Myocyte (in vitro differentiated cells): ENCODE data around the gene NGFR. TPM values are rescaled to one million over a fixed set of nuclear protein-coding genes. Genes with fewer than 3 reads are reported as not detected.

ENCODE experiments used
- DNase-seq: peaks from one replicate; pipeline ENCODE4 v3.0.0-alpha.2; 2012; ENCODE audit warnings: low read depth
- total RNA-seq: library from RNA; depleted of rRNA; stranded (reverse); fragments of >200 nt; gene quantifications from 2 replicates; pipeline ENCODE4 v1.2.3, GENCODE V29; 2014

NGFR gene
- total RNA-seq, 1 donor from 2014 or later, result 44.7 TPM

DNA sequence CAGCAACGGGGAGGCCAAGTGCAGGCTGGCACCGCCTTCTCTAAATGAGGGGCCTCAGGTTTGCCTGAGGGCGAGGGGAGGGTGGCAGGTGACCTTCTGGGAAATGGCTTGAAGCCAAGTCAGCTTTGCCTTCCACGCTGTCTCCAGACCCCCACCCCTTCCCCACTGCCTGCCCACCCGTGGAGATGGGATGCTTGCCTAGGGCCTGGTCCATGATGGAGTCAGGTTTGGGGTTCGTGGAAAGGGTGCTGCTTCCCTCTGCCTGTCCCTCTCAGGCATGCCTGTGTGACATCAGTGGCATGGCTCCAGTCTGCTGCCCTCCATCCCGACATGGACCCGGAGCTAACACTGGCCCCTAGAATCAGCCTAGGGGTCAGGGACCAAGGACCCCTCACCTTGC lies 18.5 kb downstream of the NGFR start:
- DNase-seq, result no peak

DNA sequence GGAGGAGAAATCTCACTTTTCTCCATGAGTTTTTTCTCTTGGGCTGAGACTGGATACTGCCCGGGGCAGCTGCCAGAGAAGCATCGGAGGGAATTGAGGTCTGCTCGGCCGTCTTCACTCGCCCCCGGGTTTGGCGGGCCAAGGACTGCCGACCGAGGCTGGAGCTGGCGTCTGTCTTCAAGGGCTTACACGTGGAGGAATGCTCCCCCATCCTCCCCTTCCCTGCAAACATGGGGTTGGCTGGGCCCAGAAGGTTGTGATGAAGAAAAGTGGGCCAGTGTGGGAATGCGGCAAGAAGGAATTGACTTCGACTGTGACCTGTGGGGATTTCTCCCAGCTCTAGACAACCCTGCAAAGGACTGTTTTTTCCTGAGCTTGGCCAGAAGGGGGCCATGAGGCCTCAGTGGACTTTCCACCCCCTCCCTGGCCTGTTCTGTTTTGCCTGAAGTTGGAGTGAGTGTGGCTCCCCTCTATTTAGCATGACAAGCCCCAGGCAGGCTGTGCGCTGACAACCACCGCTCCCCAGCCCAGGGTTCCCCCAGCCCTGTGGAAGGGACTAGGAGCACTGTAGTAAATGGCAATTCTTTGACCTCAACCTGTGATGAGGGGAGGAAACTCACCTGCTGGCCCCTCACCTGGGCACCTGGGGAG lies 19.1 kb downstream of the NGFR start:
- no peak for DNase-seq

DNA sequence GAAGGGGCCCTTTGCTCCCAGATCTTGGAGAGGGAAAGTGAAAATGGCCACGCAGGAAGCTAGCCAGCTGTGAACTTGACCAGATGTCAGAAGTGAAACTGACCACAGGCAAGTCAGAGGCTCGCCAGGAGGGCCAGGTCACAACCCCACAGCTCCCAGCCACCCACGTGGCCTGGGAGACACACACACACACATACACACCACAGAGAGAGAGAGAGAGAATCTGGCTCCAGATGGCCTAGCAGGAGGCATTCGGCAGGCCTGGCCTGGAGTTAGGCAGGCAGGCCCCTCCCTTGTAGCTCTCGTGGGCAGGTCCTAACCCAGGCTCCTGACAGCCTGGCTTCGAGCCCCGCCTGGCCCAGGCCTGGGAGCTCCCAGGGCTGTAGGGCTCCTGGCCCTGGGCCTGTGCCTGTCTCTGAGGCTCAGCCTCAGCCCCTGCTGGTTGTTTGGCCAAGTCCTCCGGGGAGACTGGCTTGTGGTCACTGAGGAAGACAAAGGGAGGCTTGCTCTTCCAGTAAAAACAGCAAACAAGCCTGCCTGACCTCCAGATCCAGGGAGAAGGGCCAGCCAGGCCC lies 20.2 kb downstream of the NGFR start:
- peak; percentile 98 for DNase-seq

DNA sequence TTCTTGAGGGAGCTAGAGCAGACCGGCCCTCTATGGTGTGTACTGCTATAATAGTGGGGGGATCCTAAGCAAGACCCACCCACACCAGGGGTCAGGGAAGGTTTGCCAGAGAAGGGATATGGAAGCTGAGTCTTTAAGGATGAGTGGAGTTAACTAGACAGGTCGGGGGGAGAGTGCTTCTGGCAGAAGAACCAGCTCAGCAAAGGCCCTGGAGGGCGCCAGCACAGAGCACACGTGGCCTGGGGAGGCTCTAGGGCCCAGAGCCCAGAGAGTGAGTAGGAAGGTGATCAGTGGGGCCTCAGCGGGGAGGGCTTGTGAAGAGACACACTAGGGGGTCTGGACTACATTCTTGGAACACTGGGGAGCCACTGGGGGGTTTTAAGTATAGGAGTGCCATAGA lies 21.1 kb downstream of the NGFR start:
- DNase-seq, result peak; percentile 22

DNA sequence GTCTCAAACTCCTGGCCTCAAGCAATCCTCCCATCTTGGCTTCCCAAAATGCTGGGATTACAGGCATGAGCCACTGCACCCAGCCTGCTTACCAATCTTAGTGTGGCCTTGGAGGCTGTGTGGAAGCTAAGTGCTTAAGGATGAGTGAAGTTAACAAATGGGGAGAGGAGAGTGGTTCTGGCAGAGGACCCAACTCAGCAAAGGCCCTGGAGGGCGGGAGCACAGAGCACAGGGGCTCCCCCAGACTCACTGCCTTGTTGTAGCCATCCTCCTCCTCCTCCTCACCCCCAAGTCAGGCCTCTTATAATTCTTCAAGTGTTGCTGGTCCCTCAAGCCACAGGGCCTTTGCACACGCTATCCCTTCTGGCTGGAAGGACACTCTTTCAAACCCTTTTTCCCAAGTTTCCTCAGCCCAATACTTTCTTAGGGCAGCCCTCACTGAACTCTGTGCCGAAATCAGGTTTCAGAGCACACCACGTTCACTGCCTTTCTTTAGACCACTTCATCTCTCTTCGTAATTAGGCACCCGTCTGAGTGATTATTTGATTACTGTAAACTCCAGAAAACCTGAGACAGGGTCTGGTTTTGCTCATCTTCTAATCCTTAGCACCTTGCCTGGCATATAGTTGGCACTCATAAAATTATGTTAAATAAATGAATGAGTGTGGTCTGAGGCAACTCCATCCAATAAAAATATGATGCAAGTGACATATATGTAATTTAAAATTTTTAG lies 23.4 kb downstream of the NGFR start:
- no peak for DNase-seq

DNA sequence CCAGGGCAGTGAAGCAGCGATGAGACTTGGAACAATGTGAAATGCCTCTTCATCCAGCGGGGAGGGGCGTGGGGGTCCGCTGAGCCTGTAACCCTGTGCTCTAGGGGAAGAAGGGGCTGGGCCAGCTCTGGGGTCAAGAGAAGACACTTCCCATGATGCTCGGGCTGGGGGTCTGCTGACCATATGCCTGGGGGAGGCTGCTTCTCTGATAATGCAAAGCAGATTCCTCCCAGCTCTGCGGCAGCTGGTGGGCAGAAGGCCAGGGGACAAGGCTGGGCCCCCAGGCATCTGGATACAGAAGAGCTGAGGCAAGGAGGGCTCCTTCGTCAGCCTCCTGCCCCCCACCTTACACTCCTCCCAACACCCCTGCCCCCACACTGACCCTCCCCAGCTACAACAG lies 24.7 kb downstream of the NGFR start:
- no peak for DNase-seq

DNA sequence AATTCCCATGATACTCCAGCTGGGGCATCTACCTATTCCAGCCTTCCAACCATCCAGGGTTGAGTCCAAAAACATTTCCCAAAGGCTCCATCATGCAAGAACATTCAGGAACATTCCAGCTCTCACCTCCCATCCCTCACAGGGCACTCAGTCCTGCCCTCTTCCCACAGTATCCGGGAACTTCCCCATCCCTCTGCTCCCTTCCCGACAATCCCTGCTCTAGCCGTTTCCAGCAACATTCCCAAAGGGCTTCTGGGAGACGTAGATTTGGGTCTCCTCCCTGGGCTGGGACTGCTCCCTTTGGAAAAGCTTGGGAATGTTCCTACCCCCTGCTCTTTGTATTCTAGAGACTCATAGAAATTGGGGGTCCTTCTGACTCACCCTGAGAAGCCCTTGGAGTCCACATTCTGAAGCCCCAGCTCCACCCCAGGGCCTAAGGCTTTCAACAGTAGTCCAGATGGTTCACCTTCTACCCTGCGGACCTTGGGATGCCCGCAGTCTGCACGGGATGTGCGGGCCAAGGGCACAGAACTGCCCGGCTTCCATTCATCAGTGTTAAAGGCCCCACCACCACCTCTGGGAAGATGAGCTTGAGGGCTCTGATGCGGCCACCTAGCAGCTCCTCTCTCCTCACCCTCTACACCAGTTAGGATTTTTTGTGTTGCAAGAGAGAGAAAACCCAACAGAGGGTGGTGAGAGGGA lies 25.4 kb downstream of the NGFR start:
- no peak for DNase-seq

DNA sequence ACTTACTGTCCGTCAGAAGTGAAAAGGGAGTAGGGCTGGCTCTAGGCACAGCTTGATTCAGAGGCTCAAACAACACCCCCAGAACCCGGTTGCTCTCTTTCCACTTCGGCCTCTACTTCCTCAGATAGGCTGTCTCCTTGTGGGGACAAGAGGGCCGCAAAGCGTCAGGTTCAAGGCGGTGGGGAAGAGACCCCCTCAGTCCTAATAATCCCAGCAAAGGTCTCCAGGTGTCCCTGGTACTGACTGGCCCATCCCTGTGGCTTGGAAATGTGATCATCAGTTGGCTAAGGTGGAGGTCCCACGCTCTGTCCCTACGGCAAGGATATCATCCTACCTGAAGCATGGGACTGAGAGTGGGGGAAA lies 26.0 kb downstream of the NGFR start:
- DNase-seq, result no peak

DNA sequence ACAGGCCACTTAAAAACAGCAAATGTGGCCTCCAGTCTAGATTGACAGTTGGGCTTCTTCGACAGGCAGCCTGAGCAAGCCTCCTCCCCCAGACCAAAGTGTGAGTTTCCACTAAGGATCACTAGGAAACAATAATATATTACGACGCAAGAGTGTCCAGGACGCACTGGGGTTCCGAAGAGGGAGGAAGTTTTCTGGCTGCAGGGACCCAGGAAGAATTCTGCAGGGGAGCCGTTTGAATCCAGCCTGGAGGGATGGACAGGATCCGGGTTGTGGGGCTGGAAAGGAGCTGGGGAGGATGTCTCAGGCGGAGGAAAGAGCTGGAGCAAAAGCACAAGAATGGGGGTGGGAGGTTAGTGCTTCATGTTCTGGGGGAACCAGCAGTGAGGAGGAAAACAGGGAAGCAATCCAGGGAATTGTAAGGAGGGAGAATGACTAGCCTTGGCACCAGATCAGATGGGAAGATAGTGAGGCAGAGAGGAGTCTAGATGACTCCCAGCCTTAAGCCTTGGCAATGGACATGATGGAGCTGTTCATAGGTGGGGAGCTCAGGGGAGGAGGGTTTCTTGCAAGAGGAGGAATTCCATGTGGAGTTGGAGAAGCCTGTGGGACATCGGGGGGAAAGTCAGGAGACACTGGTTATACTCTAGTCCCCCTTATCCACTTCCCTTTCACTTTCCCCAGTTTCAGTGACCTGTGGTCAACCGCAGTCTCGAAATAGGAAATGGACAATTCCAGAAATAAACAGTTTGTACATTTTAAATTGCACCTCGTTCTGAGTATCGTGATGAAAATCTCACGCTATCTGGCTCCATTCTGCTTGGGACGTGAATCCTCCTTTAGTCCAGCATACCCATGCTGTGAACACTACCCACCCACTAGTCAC lies 26.6 kb downstream of the NGFR start:
- no peak for DNase-seq

DNA sequence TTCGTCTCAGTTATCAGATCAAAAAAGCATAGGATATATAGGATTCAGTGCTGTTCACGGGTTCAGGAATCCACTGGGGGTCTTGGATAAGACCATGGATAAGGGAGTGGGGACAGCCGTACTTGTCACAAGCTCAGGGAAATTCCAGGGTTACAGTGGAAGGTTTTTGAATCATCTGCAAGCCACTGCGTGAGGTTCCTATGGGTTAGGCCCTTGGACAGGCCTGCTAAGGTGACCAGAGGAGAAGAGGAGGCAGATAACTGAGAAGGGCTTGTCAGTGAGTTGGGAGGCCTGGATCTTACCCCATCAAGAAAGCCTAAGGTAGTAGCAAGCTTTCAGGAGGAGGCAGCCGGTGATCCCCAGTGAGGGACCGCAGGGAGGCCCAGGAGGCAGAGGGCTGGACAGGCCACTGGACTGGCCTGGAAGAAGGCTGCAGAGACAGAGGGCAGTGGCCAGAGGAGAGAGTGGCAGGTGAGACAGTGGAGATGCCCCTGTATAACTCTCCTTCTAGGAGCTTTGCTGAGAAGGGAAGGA lies 27.3 kb downstream of the NGFR start:
- no peak for DNase-seq

DNA sequence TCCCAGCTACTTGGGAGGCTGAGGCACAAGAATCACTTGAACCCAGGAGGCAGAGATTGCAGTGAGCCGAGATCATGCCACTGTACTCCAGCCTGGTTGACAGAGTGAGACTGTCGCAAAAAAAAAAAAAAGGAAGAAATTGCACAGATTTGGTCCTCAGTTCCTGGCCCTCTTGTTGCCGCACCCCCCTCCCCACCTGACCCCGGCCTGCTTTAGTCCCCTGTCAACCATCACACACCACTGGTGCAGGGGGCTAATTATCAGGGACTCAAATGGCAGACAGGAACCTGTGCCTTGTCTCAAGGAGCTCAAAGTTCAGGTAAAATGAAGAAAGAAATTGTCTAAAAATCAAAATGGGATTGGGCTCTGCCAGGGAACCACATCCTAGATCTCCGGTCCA lies 28.1 kb downstream of the NGFR start:
- no peak for DNase-seq

DNA sequence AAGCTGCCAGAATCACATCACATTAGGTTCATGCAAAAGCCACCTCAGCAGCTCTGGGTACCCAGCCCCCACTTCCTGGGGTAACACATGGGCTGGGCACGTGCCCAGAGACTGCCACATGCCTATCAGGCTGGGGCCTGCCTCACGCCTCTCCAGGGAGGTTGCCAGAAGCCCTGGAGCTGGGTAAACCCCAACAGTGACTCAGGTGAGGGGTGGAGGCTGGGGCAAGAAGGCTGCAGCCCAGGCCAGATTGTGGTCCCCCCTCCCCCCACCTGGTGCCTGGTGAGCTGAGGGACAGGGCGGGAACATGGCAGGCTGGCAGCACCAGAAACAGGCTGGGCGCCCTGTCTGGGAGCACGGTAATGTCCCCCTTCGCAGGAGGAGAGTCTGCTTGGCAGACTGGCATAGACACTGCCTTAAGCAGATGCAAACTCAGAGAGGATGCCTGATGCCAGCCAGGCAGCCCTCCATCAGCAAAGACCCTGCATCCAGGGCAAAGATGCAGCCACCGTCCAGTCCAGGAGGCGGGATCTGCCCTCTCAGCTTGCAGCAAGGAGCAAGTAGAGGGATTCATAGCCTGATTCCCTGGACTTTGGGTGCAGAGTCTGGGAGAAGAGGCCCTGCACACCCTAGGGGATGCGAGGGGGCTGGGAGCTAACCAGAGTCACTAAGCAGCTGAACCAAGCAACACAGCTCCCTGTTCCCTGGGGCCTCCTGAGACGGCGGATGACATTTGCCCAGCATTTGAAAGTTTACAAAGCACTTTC lies 28.8 kb downstream of the NGFR start:
- no peak for DNase-seq

DNA sequence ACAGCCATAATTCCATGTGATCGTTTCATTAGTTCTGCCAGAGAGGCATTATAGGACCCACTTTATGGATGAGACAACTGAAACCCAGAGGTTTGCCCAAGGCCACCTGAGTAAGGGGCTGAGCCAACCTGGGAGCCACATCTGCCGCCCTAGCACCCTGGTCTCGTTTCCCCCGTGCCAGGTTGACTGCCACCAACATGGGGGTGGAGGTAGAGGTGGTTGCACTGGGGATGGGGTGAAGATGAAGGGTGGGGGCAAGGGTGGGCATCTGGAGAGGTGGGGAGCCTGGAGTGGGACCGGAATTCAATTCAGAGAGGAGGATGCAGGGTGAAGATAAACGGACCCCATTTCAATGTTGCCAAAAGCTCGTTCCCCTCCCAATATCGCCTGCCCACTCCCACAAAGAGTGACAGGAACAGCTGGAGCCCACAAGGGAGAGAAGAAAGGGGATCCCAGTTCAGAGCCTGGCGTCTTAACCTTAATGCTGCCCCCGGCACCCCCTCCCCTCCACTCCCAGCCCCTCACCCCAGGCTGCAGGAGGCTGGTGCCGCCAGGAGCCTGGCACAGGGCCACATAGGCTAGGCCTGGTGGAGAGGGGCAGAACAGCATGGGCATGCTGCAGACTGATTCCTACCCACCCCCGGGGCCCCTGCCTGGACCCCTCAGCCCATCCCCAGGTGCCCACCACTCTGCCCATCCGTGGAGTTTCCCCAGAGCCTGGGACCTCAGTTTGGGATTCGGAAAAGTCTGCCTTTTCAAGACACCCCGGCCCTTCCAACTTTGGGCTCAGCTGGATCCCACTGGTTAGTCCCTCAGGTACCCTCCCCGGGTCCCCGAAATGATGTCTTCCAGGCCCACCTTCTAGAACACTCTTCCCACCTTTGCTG lies 29.6 kb downstream of the NGFR start:
- no peak for DNase-seq

DNA sequence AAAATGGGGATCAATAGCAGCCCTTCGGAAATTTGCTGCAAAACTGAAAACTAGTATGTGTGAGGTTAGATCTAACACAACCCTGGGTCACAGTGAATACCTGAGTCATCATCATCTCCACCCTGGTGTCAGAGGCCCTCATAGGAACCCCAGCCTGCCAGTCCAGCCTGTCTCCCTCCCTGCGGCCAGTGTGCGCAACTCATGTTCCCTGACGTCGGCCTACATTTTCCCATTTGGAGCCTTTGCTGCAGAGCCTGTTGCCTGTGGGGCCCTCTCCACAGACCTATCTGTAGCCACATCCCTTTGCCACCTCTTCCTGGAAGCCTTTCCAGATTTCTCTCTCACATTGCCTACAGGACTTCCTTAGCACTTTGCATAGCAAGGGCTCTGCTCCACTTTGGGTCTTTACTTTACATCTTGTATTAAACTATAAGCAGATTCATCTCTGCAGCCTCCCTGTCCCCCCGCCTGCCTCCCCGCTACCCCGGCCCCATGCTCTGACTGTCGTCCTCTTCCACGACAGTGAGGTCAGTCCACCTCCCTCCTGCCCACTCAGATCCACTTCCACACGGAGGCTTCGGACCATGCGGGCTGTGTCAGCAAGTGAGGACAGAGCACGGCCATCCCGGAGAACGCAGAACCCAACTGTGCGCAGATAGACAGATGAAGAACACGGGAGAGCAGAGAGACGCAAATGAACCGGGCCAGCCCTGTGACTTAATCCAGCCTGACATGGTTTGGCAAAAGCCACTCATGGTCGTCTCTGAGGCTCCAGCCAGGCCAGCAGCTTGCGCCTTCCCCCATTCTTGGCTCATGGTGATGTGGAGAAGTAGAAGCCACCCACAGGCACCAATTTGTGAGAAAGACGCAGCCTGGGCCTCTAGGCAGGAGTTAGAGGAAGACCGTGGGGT lies 31.0 kb downstream of the NGFR start:
- no peak for DNase-seq

DNA sequence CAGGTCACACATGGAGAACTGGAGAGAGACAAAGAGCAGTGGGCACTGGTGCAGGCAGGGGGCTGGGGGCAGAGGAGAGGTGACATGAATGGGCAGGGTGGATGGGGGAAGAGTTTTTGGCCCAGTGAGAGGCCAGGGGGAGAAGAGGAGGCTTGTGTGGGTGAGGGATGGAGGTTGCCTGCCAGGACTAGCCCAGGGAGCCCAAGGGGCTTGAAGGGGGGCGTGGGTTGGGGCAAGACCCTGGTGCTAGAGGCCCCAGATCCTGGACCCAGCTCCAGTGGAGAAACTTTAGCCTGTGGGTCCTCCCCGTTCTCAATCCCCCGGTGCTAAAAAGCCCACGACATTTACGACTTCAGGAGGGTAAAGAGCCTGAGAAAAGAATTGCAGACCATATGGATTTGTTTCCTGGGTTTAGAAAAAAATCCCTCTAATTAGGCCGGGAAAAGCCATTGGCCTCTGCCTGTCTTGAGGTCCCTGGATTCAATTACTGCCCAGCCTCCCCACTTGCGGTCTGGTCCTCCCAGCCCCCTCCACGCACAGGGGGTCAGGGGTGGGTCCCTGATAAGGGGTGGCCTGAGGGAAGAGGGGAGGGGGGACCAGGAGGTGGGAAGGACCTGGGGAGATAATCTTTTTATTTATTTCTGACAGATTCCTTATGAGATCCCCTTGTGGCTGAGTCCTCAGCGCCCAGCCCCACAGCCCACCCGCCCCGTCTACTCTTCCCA lies 33.0 kb downstream of the NGFR start:
- DNase-seq, result no peak

DNA sequence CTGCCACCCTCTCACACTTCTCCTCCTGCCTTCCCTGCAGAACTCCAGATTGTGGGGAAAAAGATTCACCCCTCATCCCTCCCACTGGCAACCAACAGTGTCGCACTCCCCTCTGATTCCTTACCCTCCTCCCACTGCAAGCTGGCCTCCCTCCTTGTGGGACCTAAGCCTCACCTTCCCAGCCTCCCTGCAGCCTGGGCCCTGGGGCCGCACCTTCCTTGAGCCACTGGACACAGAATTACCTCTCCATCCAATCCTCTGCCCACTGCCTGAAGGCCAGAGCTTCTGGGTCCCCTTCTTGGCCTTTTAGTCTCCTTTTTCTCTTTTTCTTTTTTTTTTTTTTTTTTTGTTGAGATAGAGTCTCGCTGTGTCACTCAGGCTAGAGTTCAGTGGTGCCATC lies 33.9 kb downstream of the NGFR start:
- no peak for DNase-seq

DNA sequence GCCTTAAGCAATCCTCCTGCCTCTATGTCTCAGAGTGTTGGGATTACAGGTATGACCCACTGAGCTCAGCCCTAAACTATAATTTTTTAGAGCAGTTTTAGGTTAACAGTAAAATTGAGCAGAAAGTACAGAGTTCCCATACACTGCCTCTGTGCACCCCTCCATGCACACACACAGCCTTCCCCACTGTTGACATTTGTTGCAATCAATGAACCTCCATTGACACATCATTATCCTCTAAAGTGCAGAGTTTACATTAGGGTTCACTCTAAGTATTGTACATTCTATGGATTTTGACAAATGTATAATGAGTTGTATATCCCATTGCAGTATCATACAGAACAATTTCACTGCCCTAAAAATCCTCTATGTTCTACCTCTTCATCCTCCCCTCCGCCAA lies 35.0 kb downstream of the NGFR start:
- DNase-seq, result no peak
